WERI-Rb-1 (cell line): ENCODE results near the gene MEF2A.

Source experiments
- DNase-seq: peaks from one replicate; pipeline ENCODE4 v3.0.0-alpha.2; 2020
- H3K27ac ChIP-seq: fragments of 250-450 bp; sonication (Bioruptor Pico); 2 replicates; pipeline ENCODE4 v1.5.1; 2020; ENCODE audit warnings: mild to moderate bottlenecking, moderate library complexity
- H3K27me3 ChIP-seq: fragments of 250-450 bp; sonication (Bioruptor Pico); 2 replicates; pipeline ENCODE4 v1.5.1; 2021; ENCODE audit warnings: mild to moderate bottlenecking, low read depth, moderate library complexity; ENCODE audit not compliant: insufficient read depth, severe bottlenecking
- H3K36me3 ChIP-seq: fragments of 250-450 bp; sonication (Bioruptor Pico); 2 replicates; pipeline ENCODE4 v1.5.1; 2020; ENCODE audit warnings: mild to moderate bottlenecking, moderate library complexity
- H3K4me3 ChIP-seq: 2 replicates; pipeline ENCODE4 v1.5.1; 2011; ENCODE audit warnings: low read depth, mild to moderate bottlenecking, control low read depth, low read length
- H3K9me3 ChIP-seq: fragments of 250-450 bp; sonication (Bioruptor Pico); 2 replicates; pipeline ENCODE4 v1.5.1; 2021; ENCODE audit warnings: mild to moderate bottlenecking, moderate library complexity; ENCODE audit not compliant: severe bottlenecking
- TF ChIP-seq, protein P1 (sequence below): IDR thresholded peaks from 2 replicates; pipeline ENCODE4 v1.5.1; 2011; ENCODE audit warnings: low read depth, mild to moderate bottlenecking, control low read depth, inconsistent platforms, low read length

Gene MEF2A

GRCh38 chr15:99603828-99604227 lies 38.0 kb downstream of the MEF2A start:
- H3K9me3 ChIP-seq: no peaks in the 10 kb centered on the region
- H3K27me3 ChIP-seq: no peaks in the 10 kb centered on the region
- H3K27ac ChIP-seq: no peak overlapping the region
- peaks cover 22% of the 10 kb centered on the region for H3K36me3 ChIP-seq
- no peak overlapping the region for H3K4me3 ChIP-seq
- no peak for DNase-seq
- TF ChIP-seq, protein P1, sequence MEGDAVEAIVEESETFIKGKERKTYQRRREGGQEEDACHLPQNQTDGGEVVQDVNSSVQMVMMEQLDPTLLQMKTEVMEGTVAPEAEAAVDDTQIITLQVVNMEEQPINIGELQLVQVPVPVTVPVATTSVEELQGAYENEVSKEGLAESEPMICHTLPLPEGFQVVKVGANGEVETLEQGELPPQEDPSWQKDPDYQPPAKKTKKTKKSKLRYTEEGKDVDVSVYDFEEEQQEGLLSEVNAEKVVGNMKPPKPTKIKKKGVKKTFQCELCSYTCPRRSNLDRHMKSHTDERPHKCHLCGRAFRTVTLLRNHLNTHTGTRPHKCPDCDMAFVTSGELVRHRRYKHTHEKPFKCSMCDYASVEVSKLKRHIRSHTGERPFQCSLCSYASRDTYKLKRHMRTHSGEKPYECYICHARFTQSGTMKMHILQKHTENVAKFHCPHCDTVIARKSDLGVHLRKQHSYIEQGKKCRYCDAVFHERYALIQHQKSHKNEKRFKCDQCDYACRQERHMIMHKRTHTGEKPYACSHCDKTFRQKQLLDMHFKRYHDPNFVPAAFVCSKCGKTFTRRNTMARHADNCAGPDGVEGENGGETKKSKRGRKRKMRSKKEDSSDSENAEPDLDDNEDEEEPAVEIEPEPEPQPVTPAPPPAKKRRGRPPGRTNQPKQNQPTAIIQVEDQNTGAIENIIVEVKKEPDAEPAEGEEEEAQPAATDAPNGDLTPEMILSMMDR: no peak

GRCh38 chr15:99604865-99605264 lies 39.1 kb downstream of the MEF2A start:
- Histone ChIP-seq H3K4me3 (no peak overlapping the region), H3K27ac (no peak overlapping the region)
- TF ChIP-seq, protein P1: no peak

DNA sequence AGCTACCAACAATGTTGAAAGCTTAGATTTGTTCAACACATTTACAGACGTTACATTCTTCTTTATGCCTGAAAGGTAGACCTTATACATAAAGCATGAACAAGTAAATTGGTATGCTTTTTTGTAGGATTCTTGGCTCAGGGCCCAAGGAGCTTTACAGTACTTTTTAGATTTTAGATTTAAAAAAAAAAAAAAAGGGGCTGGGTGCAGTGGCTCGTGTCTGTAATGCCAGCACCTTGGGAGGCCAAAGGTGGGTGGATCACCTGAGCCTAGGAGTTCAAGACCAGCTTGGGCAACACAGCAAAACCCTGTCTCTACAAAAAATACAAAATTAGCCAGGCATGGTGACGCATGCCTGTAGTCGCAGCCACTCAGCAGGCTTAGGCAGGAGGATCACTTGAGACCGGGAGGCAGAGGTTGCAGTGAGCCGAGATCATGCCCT lies 39.7 kb downstream of the MEF2A start:
- H3K9me3 ChIP-seq: no peaks in the 10 kb centered on the region
- TF ChIP-seq, protein P1: no peak
- peaks cover 11% of the 10 kb centered on the region for H3K36me3 ChIP-seq
- no peak for DNase-seq
- no peaks in the 10 kb centered on the region for H3K27me3 ChIP-seq
- H3K27ac ChIP-seq: no peak overlapping the region
- no peak overlapping the region for H3K4me3 ChIP-seq

More at GRCh38 chr15:99604865-99605264, 39.1 kb downstream of the MEF2A start:
- Histone ChIP-seq H3K9me3 (no peaks in the 10 kb centered on the region), H3K36me3 (peaks cover 17% of the 10 kb centered on the region), H3K27me3 (no peaks in the 10 kb centered on the region)
- no peak for DNase-seq

DNA sequence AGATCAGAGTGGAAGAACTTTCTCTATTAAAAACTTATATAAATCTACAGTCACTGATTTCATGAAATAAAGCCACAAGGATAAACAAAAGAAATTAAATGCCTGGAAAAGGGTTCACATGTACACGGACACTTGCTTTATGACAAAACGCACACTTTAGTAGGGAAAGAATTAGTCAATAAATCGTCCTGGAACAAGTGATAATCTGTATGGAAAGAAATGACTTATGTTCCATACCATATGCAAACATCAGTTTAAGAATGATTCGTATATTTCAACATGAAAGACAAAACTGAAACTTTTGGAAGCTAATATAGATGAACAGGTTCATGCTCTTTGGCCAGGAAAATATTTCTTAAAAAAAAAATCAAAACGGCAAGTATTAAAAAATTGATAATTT lies 40.2 kb downstream of the MEF2A start:
- Histone ChIP-seq H3K36me3 (peaks cover 6% of the 10 kb centered on the region), H3K9me3 (no peaks in the 10 kb centered on the region), H3K27me3 (no peaks in the 10 kb centered on the region), H3K27ac (no peak overlapping the region), H3K4me3 (no peak overlapping the region)
- TF ChIP-seq, protein P1: no peak
- DNase-seq: no peak

- Histone ChIP-seq H3K9me3 (no peaks in the 10 kb centered on the region), H3K4me3 (no peak overlapping the region), H3K27ac (no peak overlapping the region), H3K27me3 (no peaks in the 10 kb centered on the region), H3K36me3 (peaks cover 5% of the 10 kb centered on the region; the same call in 1 of the 2 replicates)
- TF ChIP-seq, protein P1: no peak
- DNase-seq: no peak
Observed at GRCh38 chr15:99606646-99607045, 40.9 kb downstream of the MEF2A start.

DNA sequence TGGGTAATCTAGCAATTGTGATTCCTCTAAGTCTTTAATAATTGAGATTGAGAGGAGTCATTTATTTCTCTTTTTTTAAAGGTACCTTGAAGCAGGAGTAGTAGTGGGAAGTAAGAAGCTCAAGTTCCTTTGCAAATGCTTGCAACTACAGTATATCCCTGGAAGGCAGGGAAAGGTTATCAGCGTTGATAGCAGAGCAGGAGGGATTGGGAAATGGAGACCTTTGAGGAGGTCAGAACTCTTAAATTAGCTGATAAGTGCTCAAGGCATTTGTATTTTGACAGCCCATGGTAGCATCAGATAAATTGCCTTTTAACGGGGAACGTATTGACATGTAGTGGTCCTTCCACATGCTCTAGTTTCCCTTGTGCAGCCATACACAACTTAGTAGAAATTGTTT lies 47.7 kb downstream of the MEF2A start:
- no peak overlapping the region for H3K27ac ChIP-seq
- no peaks in the 10 kb centered on the region for H3K36me3 ChIP-seq
- no peak overlapping the region for H3K4me3 ChIP-seq
- TF ChIP-seq, protein P1: no peak
- no peaks in the 10 kb centered on the region for H3K27me3 ChIP-seq
- no peak for DNase-seq
- no peaks in the 10 kb centered on the region for H3K9me3 ChIP-seq
